HepG2 (cell line): ENCODE data around the gene PEX11G. TPM values are rescaled to one million over a fixed set of nuclear protein-coding genes. Genes with fewer than 3 reads are reported as not detected.
A peak's percentile ranks its signal among the peaks of the same experiment; 100 is the strongest.

Experiments
- ZC3H13 ChIP-seq: sonication (generic); formaldehyde crosslinking; IDR thresholded peaks from 2 replicates; pipeline ENCODE4 v1.8.1; 2023; ENCODE audit warnings: mild to moderate bottlenecking, missing genetic modification reagents, moderate library complexity
- ZMYM3 ChIP-seq: sonication (generic); formaldehyde crosslinking; IDR thresholded peaks from 2 replicates; pipeline ENCODE4 v1.5.1; 2020; ENCODE audit warnings: mild to moderate bottlenecking, missing genetic modification reagents
- polyA plus RNA-seq, 8 experiments: library from polyadenylated mRNA; depleted of rRNA in 3 of 8; stranded (reverse) in 7 of 8; unstranded in 1 of 8; fragments of >200 nt; fragmentation: Illumina TruSeq in 4 of 8; extraction: Trizol in 4 of 8; gene quantifications; 2 replicates each; pipeline versions ENCODE4 v1.2.1 to v1.2.3, GENCODE V29; 2011 to 2016; ENCODE audit warnings: low read depth in 4 of 8, missing spikeins in 1 of 8, mixed read lengths in 1 of 8; ENCODE audit not compliant: insufficient read depth in 1 of 8
- total RNA-seq, 5 experiments: library from RNA; depleted of rRNA; stranded (reverse); fragments of >200 nt; fragmentation: Illumina TruSeq; extraction: Trizol; gene quantifications; 2 replicates each; pipeline ENCODE4 v1.2.3, GENCODE V29; 2016; ENCODE audit warnings: low read depth in 1 of 5
- TF ChIP-seq, protein P1 (sequence below): sonication (generic); formaldehyde crosslinking; IDR thresholded peaks from 2 replicates; pipeline ENCODE4 v1.9.0; 2021; ENCODE audit warnings: mild to moderate bottlenecking, missing genetic modification reagents
- TF ChIP-seq, protein P2 (sequence below): sonication (generic); formaldehyde crosslinking; IDR thresholded peaks from 2 replicates; pipeline ENCODE4 v1.5.1; 2020; ENCODE audit warnings: mild to moderate bottlenecking, missing genetic modification reagents, moderate library complexity

Gene PEX11G
- total and polyA plus RNA-seq, 2 of the 13 experiments (the other 11 are each of a cell fraction or from before 2014, with no cell fraction given): not detected

DNA sequence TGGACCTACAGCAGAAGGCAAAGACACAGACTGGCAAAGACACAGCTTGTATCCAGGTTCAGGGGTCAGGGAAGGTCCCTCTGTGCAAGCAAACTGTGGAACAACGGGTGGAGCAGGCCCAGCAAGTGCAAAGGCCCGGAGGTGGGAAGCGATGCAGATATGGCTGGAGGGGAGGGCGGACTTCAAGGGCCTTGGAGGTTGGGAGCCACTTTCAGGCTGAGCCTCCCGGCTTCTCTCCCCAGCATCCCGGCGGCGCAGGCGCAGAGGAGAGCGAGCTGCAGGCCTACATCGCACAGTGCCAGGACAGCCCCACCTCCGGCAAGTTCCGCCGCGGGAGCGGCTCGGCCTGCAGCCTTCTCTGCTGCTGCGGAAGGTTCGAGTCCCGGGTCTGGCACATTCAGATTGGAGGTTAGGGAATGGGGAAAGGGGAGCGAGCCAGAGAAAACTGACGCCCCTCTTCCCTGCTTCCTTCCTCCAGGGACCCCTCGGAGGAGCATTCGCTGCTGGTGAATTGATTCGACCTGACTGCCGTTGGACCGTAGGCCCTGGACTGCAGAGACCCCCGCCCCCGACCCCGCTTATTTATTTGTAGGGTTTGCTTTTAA, 44.5 kb upstream of the PEX11G start (continued):
- TF ChIP-seq, protein P1, sequence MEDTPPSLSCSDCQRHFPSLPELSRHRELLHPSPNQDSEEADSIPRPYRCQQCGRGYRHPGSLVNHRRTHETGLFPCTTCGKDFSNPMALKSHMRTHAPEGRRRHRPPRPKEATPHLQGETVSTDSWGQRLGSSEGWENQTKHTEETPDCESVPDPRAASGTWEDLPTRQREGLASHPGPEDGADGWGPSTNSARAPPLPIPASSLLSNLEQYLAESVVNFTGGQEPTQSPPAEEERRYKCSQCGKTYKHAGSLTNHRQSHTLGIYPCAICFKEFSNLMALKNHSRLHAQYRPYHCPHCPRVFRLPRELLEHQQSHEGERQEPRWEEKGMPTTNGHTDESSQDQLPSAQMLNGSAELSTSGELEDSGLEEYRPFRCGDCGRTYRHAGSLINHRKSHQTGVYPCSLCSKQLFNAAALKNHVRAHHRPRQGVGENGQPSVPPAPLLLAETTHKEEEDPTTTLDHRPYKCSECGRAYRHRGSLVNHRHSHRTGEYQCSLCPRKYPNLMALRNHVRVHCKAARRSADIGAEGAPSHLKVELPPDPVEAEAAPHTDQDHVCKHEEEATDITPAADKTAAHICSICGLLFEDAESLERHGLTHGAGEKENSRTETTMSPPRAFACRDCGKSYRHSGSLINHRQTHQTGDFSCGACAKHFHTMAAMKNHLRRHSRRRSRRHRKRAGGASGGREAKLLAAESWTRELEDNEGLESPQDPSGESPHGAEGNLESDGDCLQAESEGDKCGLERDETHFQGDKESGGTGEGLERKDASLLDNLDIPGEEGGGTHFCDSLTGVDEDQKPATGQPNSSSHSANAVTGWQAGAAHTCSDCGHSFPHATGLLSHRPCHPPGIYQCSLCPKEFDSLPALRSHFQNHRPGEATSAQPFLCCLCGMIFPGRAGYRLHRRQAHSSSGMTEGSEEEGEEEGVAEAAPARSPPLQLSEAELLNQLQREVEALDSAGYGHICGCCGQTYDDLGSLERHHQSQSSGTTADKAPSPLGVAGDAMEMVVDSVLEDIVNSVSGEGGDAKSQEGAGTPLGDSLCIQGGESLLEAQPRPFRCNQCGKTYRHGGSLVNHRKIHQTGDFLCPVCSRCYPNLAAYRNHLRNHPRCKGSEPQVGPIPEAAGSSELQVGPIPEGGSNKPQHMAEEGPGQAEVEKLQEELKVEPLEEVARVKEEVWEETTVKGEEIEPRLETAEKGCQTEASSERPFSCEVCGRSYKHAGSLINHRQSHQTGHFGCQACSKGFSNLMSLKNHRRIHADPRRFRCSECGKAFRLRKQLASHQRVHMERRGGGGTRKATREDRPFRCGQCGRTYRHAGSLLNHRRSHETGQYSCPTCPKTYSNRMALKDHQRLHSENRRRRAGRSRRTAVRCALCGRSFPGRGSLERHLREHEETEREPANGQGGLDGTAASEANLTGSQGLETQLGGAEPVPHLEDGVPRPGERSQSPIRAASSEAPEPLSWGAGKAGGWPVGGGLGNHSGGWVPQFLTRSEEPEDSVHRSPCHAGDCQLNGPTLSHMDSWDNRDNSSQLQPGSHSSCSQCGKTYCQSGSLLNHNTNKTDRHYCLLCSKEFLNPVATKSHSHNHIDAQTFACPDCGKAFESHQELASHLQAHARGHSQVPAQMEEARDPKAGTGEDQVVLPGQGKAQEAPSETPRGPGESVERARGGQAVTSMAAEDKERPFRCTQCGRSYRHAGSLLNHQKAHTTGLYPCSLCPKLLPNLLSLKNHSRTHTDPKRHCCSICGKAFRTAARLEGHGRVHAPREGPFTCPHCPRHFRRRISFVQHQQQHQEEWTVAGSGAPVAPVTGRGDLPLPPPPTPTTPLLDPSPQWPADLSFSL: no peak
- TF ChIP-seq, protein P2, sequence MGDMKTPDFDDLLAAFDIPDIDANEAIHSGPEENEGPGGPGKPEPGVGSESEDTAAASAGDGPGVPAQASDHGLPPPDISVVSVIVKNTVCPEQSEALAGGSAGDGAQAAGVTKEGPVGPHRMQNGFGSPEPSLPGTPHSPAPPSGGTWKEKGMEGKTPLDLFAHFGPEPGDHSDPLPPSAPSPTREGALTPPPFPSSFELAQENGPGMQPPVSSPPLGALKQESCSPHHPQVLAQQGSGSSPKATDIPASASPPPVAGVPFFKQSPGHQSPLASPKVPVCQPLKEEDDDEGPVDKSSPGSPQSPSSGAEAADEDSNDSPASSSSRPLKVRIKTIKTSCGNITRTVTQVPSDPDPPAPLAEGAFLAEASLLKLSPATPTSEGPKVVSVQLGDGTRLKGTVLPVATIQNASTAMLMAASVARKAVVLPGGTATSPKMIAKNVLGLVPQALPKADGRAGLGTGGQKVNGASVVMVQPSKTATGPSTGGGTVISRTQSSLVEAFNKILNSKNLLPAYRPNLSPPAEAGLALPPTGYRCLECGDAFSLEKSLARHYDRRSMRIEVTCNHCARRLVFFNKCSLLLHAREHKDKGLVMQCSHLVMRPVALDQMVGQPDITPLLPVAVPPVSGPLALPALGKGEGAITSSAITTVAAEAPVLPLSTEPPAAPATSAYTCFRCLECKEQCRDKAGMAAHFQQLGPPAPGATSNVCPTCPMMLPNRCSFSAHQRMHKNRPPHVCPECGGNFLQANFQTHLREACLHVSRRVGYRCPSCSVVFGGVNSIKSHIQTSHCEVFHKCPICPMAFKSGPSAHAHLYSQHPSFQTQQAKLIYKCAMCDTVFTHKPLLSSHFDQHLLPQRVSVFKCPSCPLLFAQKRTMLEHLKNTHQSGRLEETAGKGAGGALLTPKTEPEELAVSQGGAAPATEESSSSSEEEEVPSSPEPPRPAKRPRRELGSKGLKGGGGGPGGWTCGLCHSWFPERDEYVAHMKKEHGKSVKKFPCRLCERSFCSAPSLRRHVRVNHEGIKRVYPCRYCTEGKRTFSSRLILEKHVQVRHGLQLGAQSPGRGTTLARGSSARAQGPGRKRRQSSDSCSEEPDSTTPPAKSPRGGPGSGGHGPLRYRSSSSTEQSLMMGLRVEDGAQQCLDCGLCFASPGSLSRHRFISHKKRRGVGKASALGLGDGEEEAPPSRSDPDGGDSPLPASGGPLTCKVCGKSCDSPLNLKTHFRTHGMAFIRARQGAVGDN (CRISPR knock-in tag): peak; percentile 21
- 0 out of 2 replicates have a peak, but pooled peaks have one; percentile 22 for TF ChIP-seq ZC3H13 (CRISPR knock-in tag)
- peak; percentile 83; the same call in 1 of the 2 replicates for TF ChIP-seq ZMYM3
